ENCODE data around the gene HSP90AA1. TPM values are rescaled to one million over a fixed set of nuclear protein-coding genes. Genes with fewer than 3 reads are reported as not detected.

Gene HSP90AA1
- total and polyA plus RNA-seq, 2 experiments from 2014 or later, result 1,401 to 2,107 TPM

GRCh38 chr14:102047808-102048540, 38.9 kb downstream of the HSP90AA1 start:
- Mint-ChIP-seq H3K27ac (no peak overlapping the region), H3K4me1 (peaks cover 4% of the 10 kb centered on the region; the same call in 1 of the 3 replicates), H3K27me3 (ENCODE audit: insufficient read depth, low read depth, poor library complexity) (peaks cover 8% of the 10 kb centered on the region), H3K36me3 (ENCODE audit: low read depth) (peaks cover 78% of the 10 kb centered on the region), H3K4me3 (no peak overlapping the region), H3K9me3 (no peaks in the 10 kb centered on the region; the same call in 2 of the 3 replicates)
- Histone ChIP-seq H3K27ac (ENCODE audit: low read depth) (no peak overlapping the region), H3K36me3 (ENCODE audit: insufficient read depth) (peaks cover 19% of the 10 kb centered on the region), H4K20me1 (replicated peaks; ENCODE audit: insufficient read depth) (peaks cover 6% of the 10 kb centered on the region), H2AFZ (no peak overlapping the region), H3K27me3 (ENCODE audit: insufficient read depth) (no peaks in the 10 kb centered on the region), H3F3A (replicated peaks; ENCODE audit: low read depth) (0 out of 2 replicates have a peak, but pooled peaks cover 11% of the 10 kb centered on the region), H3K4me1 (ENCODE audit: insufficient read depth) (no peaks in the 10 kb centered on the region), H3K79me2 (replicated peaks; ENCODE audit: insufficient read depth) (no peaks in the 10 kb centered on the region), H3K9me2 (ENCODE audit: insufficient read depth) (no peaks in the 10 kb centered on the region), H3K4me3 (no peak overlapping the region), H3K4me2 (no peak overlapping the region)
- DNase-seq (ENCODE audit: low spot score) (no peak), ATAC-seq (no peak)
- TF ChIP-seq STAT1 (IDR thresholded peaks at IDR 0.05; ENCODE audit: unreplicated experiment), result no peak
- TF ChIP-seq EZH2phosphoT487 (IDR thresholded peaks at IDR 0.05; ENCODE audit: unreplicated experiment), result no peak
- TF ChIP-seq CTCF (conservative IDR thresholded peaks at IDR 0.05; ENCODE audit: low read depth in 2 of 2), result no peak
- TF ChIP-seq POLR2AphosphoS5 (IDR thresholded peaks at IDR 0.05; ENCODE audit: low read depth), result no peak
- TF ChIP-seq ZNF114 (CRISPR knock-in tag; IDR thresholded peaks at IDR 0.05), result no peak
- TF ChIP-seq ZNF462 (CRISPR knock-in tag; IDR thresholded peaks at IDR 0.05), result no peak
- no peak for TF ChIP-seq NANOG (IDR thresholded peaks at IDR 0.05; ENCODE audit: borderline replicate concordance)
- no peak for TF ChIP-seq EZH2 (IDR thresholded peaks at IDR 0.05; ENCODE audit: low read depth, unreplicated experiment)

Data from GM23338 (cell line).